Measurements from ENCODE around the gene KANSL1L.

- TF ChIP-seq CTCF (IDR thresholded peaks at IDR 0.05) (no peak), POLR2A (IDR thresholded peaks at IDR 0.05) (no peak)
Observed at GRCh38 chr2:210086930-210087329, 84.3 kb downstream of the KANSL1L start.

Data from heart left ventricle (tissue), 13 donors.